Fibroblast of lung (primary cell): ENCODE results near the gene MT1X. TPM values are rescaled to one million over a fixed set of nuclear protein-coding genes. Genes with fewer than 3 reads are reported as not detected.

ENCODE experiments used
- DNase-seq, 2 donors: peaks; one replicate each; pipeline versions ENCODE4 v3.0.0 to v3.0.0-alpha.2; 2010; ENCODE audit warnings: low read depth in 2 of 2
- H2AFZ ChIP-seq: 2 replicates; pipeline ENCODE4 v1.5.1; 2012; ENCODE audit warnings: low read length, control low read depth, inconsistent platforms
- H3K27ac ChIP-seq: 2 replicates; pipeline ENCODE4 v1.5.1; 2011; ENCODE audit warnings: low read length, control low read depth; ENCODE audit not compliant: insufficient read depth
- H3K27me3 ChIP-seq: 2 replicates; pipeline ENCODE4 v1.5.1; 2011; ENCODE audit warnings: mild to moderate bottlenecking, low read length; ENCODE audit not compliant: control insufficient read depth, insufficient read depth
- H3K36me3 ChIP-seq: 2 replicates; pipeline ENCODE4 v1.5.1; 2011; ENCODE audit warnings: low read length; ENCODE audit not compliant: control insufficient read depth, insufficient read depth
- H3K4me1 ChIP-seq: 2 replicates; pipeline ENCODE4 v1.5.1; 2011; ENCODE audit warnings: low read length; ENCODE audit not compliant: control insufficient read depth, insufficient read depth; ENCODE audit errors: extremely low read depth
- H3K4me2 ChIP-seq: 2 replicates; pipeline ENCODE4 v1.5.1; 2011; ENCODE audit warnings: low read length, control low read depth; ENCODE audit not compliant: insufficient read depth; ENCODE audit errors: extremely low read depth
- H3K4me3 ChIP-seq, 4 experiments: fragments of 200-600 bp in 1 of 4; sonication (generic) in 1 of 4; replicated peaks in 1 of 4; 2 replicates each; pipeline ENCODE4 v1.5.1; 2011 to 2016; ENCODE audit warnings: low read length in 4 of 4, low read depth in 3 of 4, mild to moderate bottlenecking in 3 of 4, control low read depth in 2 of 4, inconsistent platforms in 1 of 4, mixed read lengths in 1 of 4; ENCODE audit not compliant: insufficient read depth in 1 of 4; ENCODE audit errors: control extremely low read depth in 1 of 4
- H3K79me2 ChIP-seq: 2 replicates; pipeline ENCODE4 v1.5.1; 2012; ENCODE audit warnings: mild to moderate bottlenecking, low read length, inconsistent platforms; ENCODE audit not compliant: control insufficient read depth, insufficient read depth
- H3K9ac ChIP-seq: 2 replicates; pipeline ENCODE4 v1.5.1; 2011; ENCODE audit warnings: mild to moderate bottlenecking, low read length, control low read depth; ENCODE audit not compliant: insufficient read depth
- H3K9me3 ChIP-seq: 2 replicates; pipeline ENCODE4 v1.5.1; 2012; ENCODE audit warnings: low read depth, low read length; ENCODE audit not compliant: control insufficient read depth, insufficient read depth
- H4K20me1 ChIP-seq: 2 replicates; pipeline ENCODE4 v1.5.1; 2011; ENCODE audit warnings: low read length; ENCODE audit not compliant: control insufficient read depth, insufficient read depth; ENCODE audit errors: extremely low read depth
- CTCF ChIP-seq, 2 donors: IDR thresholded peaks in 1 of 2; conservative IDR thresholded peaks in 1 of 2; 1 replicate in 1 of 2; 2 replicates in 1 of 2; pipeline ENCODE4 v1.5.1; 2011 to 2012; ENCODE audit warnings: low read length in 2 of 2, control low read depth in 1 of 2, inconsistent platforms in 1 of 2, low read depth in 1 of 2, mild to moderate bottlenecking in 1 of 2
- EZH2 ChIP-seq: IDR thresholded peaks from 2 replicates; pipeline ENCODE4 v1.5.1; 2012; ENCODE audit warnings: low read length, control low read depth, mild to moderate bottlenecking; ENCODE audit errors: missing control alignments
- polyA plus RNA-seq, 2 donors: library from polyadenylated mRNA; depleted of rRNA in 1 of 2; stranded (reverse) in 1 of 2; unstranded in 1 of 2; fragments of >200 nt; gene quantifications; 2 replicates each; pipeline ENCODE4 v1.2.1, GENCODE V29; 2011 to 2012; ENCODE audit warnings: missing spikeins in 1 of 2
- total RNA-seq: library from RNA; depleted of rRNA; stranded (reverse); fragments of >200 nt; gene quantifications from 2 replicates; pipeline ENCODE4 v1.2.1, GENCODE V29; 2014

MT1X gene
- total and polyA plus RNA-seq, 2 donors (not counting 1 experiment from before 2014, with no cell fraction given), result 137 to 242 TPM

GRCh38 chr16:56651586-56651985, 30.7 kb upstream of the MT1X start, which contains the start of gene MT1B:
Gene MT1B (plus strand): TSS chr16:56651886. CDS start chr16:56651954, 68 bp downstream.
- Histone ChIP-seq H3K4me2 (no peak within 1 kb of the TSS), H4K20me1 (no peaks in the 10 kb centered on the region), H3K9ac (no peak within 1 kb of the TSS), H2AFZ (no peak within 1 kb of the TSS), H3K4me3 (no peak within 1 kb of the TSS), H3K4me1 (no peaks in the 10 kb centered on the region), H3K79me2 (no peaks in the 10 kb centered on the region), H3K27me3 (peaks cover 22% of the 10 kb centered on the region), H3K9me3 (no peaks in the 10 kb centered on the region), H3K27ac (no peak within 1 kb of the TSS), H3K36me3 (no peaks in the 10 kb centered on the region)
- no peak for DNase-seq
- no peak for TF ChIP-seq CTCF (conservative IDR thresholded peaks at IDR 0.05 in 1 of 2, IDR thresholded peaks at IDR 0.05 in 1 of 2; ENCODE audit: low read depth in 1 of 2, low read length in 2 of 2)
- no peak for TF ChIP-seq EZH2

GRCh38 chr16:56652600-56652999, 29.7 kb upstream of the MT1X start:
- no peaks in the 10 kb centered on the region for H4K20me1 ChIP-seq
- TF ChIP-seq CTCF (conservative IDR thresholded peaks at IDR 0.05 in 1 of 2, IDR thresholded peaks at IDR 0.05 in 1 of 2; ENCODE audit: low read depth in 1 of 2, low read length in 2 of 2) (no peak), EZH2 (no peak)
- H3K4me2 ChIP-seq, result no peak overlapping the region
- no peaks in the 10 kb centered on the region for H3K9me3 ChIP-seq
- peaks cover 20% of the 10 kb centered on the region for H3K27me3 ChIP-seq
- no peaks in the 10 kb centered on the region for H3K4me1 ChIP-seq
- no peak for DNase-seq
- no peak overlapping the region for H3K4me3 ChIP-seq
- H3K79me2 ChIP-seq, result no peaks in the 10 kb centered on the region
- H3K27ac ChIP-seq, result no peak overlapping the region
- H3K9ac ChIP-seq, result no peak overlapping the region
- H3K36me3 ChIP-seq, result no peaks in the 10 kb centered on the region
- H2AFZ ChIP-seq, result no peak overlapping the region

GRCh38 chr16:56653218-56653617, 29.1 kb upstream of the MT1X start:
- Histone ChIP-seq H4K20me1 (no peaks in the 10 kb centered on the region), H3K79me2 (no peaks in the 10 kb centered on the region), H3K27ac (no peak overlapping the region), H3K9ac (no peak overlapping the region), H3K4me1 (no peaks in the 10 kb centered on the region), H3K36me3 (no peaks in the 10 kb centered on the region), H2AFZ (no peak overlapping the region), H3K9me3 (no peaks in the 10 kb centered on the region), H3K4me2 (no peak overlapping the region), H3K27me3 (peaks cover 19% of the 10 kb centered on the region), H3K4me3 (no peak overlapping the region)
- TF ChIP-seq EZH2 (no peak), CTCF (conservative IDR thresholded peaks at IDR 0.05 in 1 of 2, IDR thresholded peaks at IDR 0.05 in 1 of 2; ENCODE audit: low read depth in 1 of 2, low read length in 2 of 2) (no peak)
- DNase-seq, result no peak
